SK-N-SH (cell line): ENCODE data around the gene CEP112. TPM values are rescaled to one million over a fixed set of nuclear protein-coding genes. Genes with fewer than 3 reads are reported as not detected.

Experiments used
- CTCF ChIA-PET: fragments of 300-600, 350-600 bp; formaldehyde crosslinking; extraction: SDS; loops from one replicate; lab custom pipeline; 2021; lab: Yijun Ruan, JAX
- POLR2A ChIA-PET: fragments of 350-600 bp; sonication (Branson Sonifier 250); formaldehyde crosslinking; extraction: SDS; loops from one replicate; lab custom pipeline; 2020; ENCODE audit warnings: antibody characterized with exemption, inconsistent platforms; lab: Yijun Ruan, JAX
- DNase-seq: peaks from one replicate; pipeline ENCODE4 v3.0.0; 2012
- H2AFZ ChIP-seq: fragments of 200-600 bp; sonication (generic); 2 replicates; pipeline ENCODE4 v1.8.1; 2016; ENCODE audit warnings: antibody characterized with exemption, mild to moderate bottlenecking, low read depth
- H3F3A ChIP-seq: fragments of 200-600 bp; sonication (generic); replicated peaks from 2 replicates; pipeline ENCODE3; 2016; ENCODE audit warnings: antibody characterized with exemption, mild to moderate bottlenecking; ENCODE audit not compliant: insufficient read depth
- H3K27ac ChIP-seq, 2 experiments: fragments of 200-500 bp in 1 of 2; fragments of 200-600 bp in 1 of 2; sonication (Bioruptor generic) in 1 of 2; sonication (generic), shearing (Covaris generic) in 1 of 2; 2 replicates each; pipeline versions ENCODE4 v1.5.1 to v1.6.1; 2014 to 2016; ENCODE audit warnings: low read depth in 2 of 2, inconsistent platforms in 1 of 2, low read length in 1 of 2, mild to moderate bottlenecking in 1 of 2, mixed read lengths in 1 of 2
- H3K27me3 ChIP-seq: fragments of 200-600 bp; sonication (generic), shearing (Covaris generic); 2 replicates; pipeline ENCODE4 v1.6.1; 2016; ENCODE audit warnings: mixed run types; ENCODE audit not compliant: insufficient read depth
- H3K36me3 ChIP-seq, 2 experiments: fragments of 200-500 bp in 1 of 2; fragments of 200-600 bp in 1 of 2; sonication (Bioruptor generic) in 1 of 2; sonication (generic) in 1 of 2; replicated peaks in 1 of 2; 2 replicates each; pipeline versions ENCODE3 to v1.5.1; 2014 to 2016; ENCODE audit warnings: low read length in 1 of 2, mild to moderate bottlenecking in 1 of 2; ENCODE audit not compliant: insufficient read depth in 2 of 2, control insufficient read depth in 1 of 2
- H3K4me1 ChIP-seq, 2 experiments: fragments of 200-500 bp in 1 of 2; fragments of 200-600 bp in 1 of 2; sonication (Bioruptor generic) in 1 of 2; sonication (generic), shearing (Covaris generic) in 1 of 2; 2 replicates each; pipeline versions ENCODE4 v1.5.1 to v1.6.1; 2014 to 2016; ENCODE audit warnings: low read depth in 1 of 2, low read length in 1 of 2, mixed run types in 1 of 2; ENCODE audit not compliant: insufficient read depth in 2 of 2, control insufficient read depth in 1 of 2
- H3K4me2 ChIP-seq: fragments of 200-600 bp; sonication (generic), shearing (Covaris generic); 2 replicates; pipeline ENCODE4 v1.6.1; 2017; ENCODE audit warnings: mixed run types
- H3K4me3 ChIP-seq, 2 experiments: fragments of 200-500 bp in 1 of 2; fragments of 200-600 bp in 1 of 2; sonication (Bioruptor generic) in 1 of 2; sonication (generic), shearing (Covaris generic) in 1 of 2; 2 replicates each; pipeline versions ENCODE4 v1.5.1 to v1.8.1; 2014 to 2016; ENCODE audit warnings: low read depth in 2 of 2, inconsistent platforms in 1 of 2, low read length in 1 of 2, mild to moderate bottlenecking in 1 of 2, mixed read lengths in 1 of 2, moderate library complexity in 1 of 2
- H3K79me2 ChIP-seq: fragments of 200-600 bp; sonication (generic); 2 replicates; pipeline ENCODE4 v1.8.1; 2017; ENCODE audit warnings: mild to moderate bottlenecking; ENCODE audit not compliant: insufficient read depth
- H3K9ac ChIP-seq: fragments of 200-600 bp; sonication (generic); 2 replicates; pipeline ENCODE4 v1.6.1; 2017; ENCODE audit warnings: mixed run types
- H3K9me2 ChIP-seq: fragments of 200-600 bp; sonication (generic); 2 replicates; pipeline ENCODE4 v1.6.1; 2017; ENCODE audit warnings: mixed run types
- H3K9me3 ChIP-seq: fragments of 200-600 bp; sonication (generic); 2 replicates; pipeline ENCODE4 v1.6.1; 2017; ENCODE audit warnings: mixed run types, mild to moderate bottlenecking, moderate library complexity
- H4K20me1 ChIP-seq: fragments of 200-600 bp; sonication (generic); 2 replicates; pipeline ENCODE4 v1.6.1; 2017; ENCODE audit warnings: mild to moderate bottlenecking, mixed run types; ENCODE audit not compliant: insufficient read depth
- CHD2 ChIP-seq: fragments of 150-350 bp; IDR thresholded peaks from 2 replicates; pipeline ENCODE4 v1.6.1; 2018; ENCODE audit warnings: low read length; ENCODE audit not compliant: partially characterized antibody
- ELF1 ChIP-seq: IDR thresholded peaks from 2 replicates; pipeline ENCODE4 v1.4.0; 2012
- EP300 ChIP-seq, 2 experiments: IDR thresholded peaks; 2 replicates each; pipeline versions ENCODE4 v1.4.0 to v1.6.1; 2012; ENCODE audit warnings: borderline replicate concordance in 1 of 2, low read depth in 1 of 2, low read length in 1 of 2
- GATA2 ChIP-seq: sonication (generic); formaldehyde crosslinking; IDR thresholded peaks from 2 replicates; pipeline ENCODE4 v1.5.0; 2020; ENCODE audit warnings: mild to moderate bottlenecking, missing genetic modification reagents
- JUND ChIP-seq: IDR thresholded peaks from 2 replicates; pipeline ENCODE4 v1.4.0; 2012
- MXI1 ChIP-seq: IDR thresholded peaks from 2 replicates; pipeline ENCODE4 v1.6.1; 2012; ENCODE audit warnings: mild to moderate bottlenecking, low read depth, low read length, improper control_type of control experiment
- NFIC ChIP-seq: IDR thresholded peaks from 2 replicates; pipeline ENCODE4 v1.4.0; 2012; ENCODE audit warnings: borderline replicate concordance
- POLR2AphosphoS5 ChIP-seq: IDR thresholded peaks from 2 replicates; pipeline ENCODE4 v1.6.1; 2012; ENCODE audit warnings: low read depth, low read length
- SMC3 ChIP-seq: IDR thresholded peaks from 2 replicates; pipeline ENCODE4 v1.6.1; 2012; ENCODE audit warnings: low read depth, low read length, improper control_type of control experiment
- YY1 ChIP-seq: IDR thresholded peaks from 2 replicates; pipeline ENCODE4 v1.4.0; 2012; ENCODE audit warnings: low read depth, mild to moderate bottlenecking
- WGBS: methylation state at CpG from one replicate; pipeline ENCODE4 v1.1.6; 2017; ENCODE audit warnings: low lambda C conversion rate; 5-methylcytosine and 5-hydroxymethylcytosine counted together
- polyA plus RNA-seq, 3 experiments: library from polyadenylated mRNA; depleted of rRNA; stranded (reverse); fragments of >200 nt; gene quantifications; 2 replicates each; pipeline ENCODE4 v1.2.3, GENCODE V29; 2012
- TF ChIP-seq, protein P1 (sequence below): fragments of 150-350 bp; IDR thresholded peaks from 2 replicates; pipeline ENCODE4 v1.6.1; 2017; ENCODE audit warnings: antibody characterized with exemption, low read length, low read depth, borderline replicate concordance
- TF ChIP-seq, protein P2 (sequence below): IDR thresholded peaks from 2 replicates; pipeline ENCODE4 v1.4.0; 2012; ENCODE audit warnings: low read depth, borderline replicate concordance
- TF ChIP-seq, protein P3 (sequence below): IDR thresholded peaks from 2 replicates; pipeline ENCODE4; 2012
- TF ChIP-seq, protein P4 (sequence below): IDR thresholded peaks from 2 replicates; pipeline ENCODE4 v1.4.0; 2012; ENCODE audit warnings: low read depth
- TF ChIP-seq, protein P5 (sequence below): fragments of 200-600 bp; sonication (generic); IDR thresholded peaks from 2 replicates; pipeline ENCODE4 v1.6.1; 2017; ENCODE audit warnings: antibody characterized with exemption, mild to moderate bottlenecking, moderate library complexity

The CEP112 gene
- polyA plus RNA-seq, 1 of the 3 experiments (the other 2 are of a cell fraction) = 7.9 TPM

DNA sequence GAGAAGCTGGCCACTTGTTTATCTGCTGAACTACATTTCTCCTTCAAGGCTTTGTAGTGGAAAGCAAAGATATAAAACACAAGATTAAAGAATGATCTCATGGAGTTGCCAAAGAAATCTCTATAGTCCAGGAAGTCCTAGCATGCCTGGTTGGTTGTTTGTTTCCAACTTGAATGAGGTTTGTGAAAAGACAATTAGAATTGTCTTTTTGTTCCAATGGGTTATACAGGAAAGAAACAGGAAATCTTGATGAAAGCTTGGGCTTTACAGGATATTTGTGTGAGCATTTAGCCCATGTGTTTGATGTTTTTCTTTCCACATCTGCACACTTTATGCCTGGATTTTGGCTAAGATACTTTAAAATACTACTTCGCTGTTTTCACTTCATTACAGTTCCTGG is 273.4 kb downstream of the CEP112 start:
- no peaks in the 10 kb centered on the region for H3K27me3 ChIP-seq
- no peaks in the 10 kb centered on the region for H3K9me2 ChIP-seq
- no peak overlapping the region for H2AFZ ChIP-seq
- no peak overlapping the region for H3K9ac ChIP-seq
- no peak for DNase-seq
- H3K4me2 ChIP-seq = no peak overlapping the region
- 100% methylated on average over 1 of the region's 1 CpG for WGBS
- H3K79me2 ChIP-seq = no peaks in the 10 kb centered on the region
- no peaks in the 10 kb centered on the region for H4K20me1 ChIP-seq
- H3K4me1 ChIP-seq = no peaks in the 10 kb centered on the region; a peak in 1 of 4 replicates
- H3K9me3 ChIP-seq = no peaks in the 10 kb centered on the region
- H3F3A ChIP-seq = no peaks in the 10 kb centered on the region
- H3K36me3 ChIP-seq = no peaks in the 10 kb centered on the region
- ChIA-PET CTCF (interaction anchor here (1.5 kb wide), 1 partner anchor 687 kb away, joined by 3 read pairs; no protein-coding TSS in a partner anchor), POLR2A (no interaction called here)
- H3K4me3 ChIP-seq = no peak overlapping the region
- no peak overlapping the region for H3K27ac ChIP-seq
- TF ChIP-seq, protein P1, sequence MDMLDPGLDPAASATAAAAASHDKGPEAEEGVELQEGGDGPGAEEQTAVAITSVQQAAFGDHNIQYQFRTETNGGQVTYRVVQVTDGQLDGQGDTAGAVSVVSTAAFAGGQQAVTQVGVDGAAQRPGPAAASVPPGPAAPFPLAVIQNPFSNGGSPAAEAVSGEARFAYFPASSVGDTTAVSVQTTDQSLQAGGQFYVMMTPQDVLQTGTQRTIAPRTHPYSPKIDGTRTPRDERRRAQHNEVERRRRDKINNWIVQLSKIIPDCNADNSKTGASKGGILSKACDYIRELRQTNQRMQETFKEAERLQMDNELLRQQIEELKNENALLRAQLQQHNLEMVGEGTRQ = no peak
- TF ChIP-seq CHD2 (no peak), SMC3 (no peak)
- TF ChIP-seq, protein P2, sequence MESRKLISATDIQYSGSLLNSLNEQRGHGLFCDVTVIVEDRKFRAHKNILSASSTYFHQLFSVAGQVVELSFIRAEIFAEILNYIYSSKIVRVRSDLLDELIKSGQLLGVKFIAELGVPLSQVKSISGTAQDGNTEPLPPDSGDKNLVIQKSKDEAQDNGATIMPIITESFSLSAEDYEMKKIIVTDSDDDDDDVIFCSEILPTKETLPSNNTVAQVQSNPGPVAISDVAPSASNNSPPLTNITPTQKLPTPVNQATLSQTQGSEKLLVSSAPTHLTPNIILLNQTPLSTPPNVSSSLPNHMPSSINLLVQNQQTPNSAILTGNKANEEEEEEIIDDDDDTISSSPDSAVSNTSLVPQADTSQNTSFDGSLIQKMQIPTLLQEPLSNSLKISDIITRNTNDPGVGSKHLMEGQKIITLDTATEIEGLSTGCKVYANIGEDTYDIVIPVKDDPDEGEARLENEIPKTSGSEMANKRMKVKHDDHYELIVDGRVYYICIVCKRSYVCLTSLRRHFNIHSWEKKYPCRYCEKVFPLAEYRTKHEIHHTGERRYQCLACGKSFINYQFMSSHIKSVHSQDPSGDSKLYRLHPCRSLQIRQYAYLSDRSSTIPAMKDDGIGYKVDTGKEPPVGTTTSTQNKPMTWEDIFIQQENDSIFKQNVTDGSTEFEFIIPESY = no peak

DNA sequence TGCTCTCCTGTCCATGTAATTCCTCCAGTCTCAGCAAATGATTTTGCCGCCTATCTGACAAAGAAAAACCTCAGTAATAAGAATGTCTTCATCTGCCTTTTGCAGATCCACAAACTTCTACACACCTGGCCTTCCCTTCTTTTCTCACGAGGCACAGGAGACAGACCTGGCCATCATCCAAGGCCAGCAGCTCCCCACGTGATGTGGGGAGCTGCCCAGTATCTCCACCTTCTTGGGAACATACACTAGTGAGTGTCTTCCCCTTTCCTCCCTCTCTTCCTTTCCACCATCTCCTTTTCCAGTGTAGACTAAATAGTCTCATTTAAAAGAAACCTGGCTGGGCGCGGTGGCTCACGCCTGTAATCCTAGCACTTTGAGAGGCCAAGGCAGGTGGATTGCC is 274.4 kb downstream of the CEP112 start:
- TF ChIP-seq ELF1 = no peak
- TF ChIP-seq YY1 = no peak
- TF ChIP-seq GATA2 (CRISPR knock-in tag) = no peak
- TF ChIP-seq, protein P3, sequence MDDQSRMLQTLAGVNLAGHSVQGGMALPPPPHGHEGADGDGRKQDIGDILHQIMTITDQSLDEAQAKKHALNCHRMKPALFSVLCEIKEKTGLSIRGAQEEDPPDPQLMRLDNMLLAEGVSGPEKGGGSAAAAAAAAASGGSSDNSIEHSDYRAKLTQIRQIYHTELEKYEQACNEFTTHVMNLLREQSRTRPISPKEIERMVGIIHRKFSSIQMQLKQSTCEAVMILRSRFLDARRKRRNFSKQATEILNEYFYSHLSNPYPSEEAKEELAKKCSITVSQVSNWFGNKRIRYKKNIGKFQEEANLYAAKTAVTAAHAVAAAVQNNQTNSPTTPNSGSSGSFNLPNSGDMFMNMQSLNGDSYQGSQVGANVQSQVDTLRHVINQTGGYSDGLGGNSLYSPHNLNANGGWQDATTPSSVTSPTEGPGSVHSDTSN = no peak
- TF ChIP-seq MXI1 = no peak
- no peak for TF ChIP-seq NFIC
- TF ChIP-seq, protein P2 = no peak
- TF ChIP-seq, protein P4, sequence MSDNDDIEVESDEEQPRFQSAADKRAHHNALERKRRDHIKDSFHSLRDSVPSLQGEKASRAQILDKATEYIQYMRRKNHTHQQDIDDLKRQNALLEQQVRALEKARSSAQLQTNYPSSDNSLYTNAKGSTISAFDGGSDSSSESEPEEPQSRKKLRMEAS = no peak
- no peak for TF ChIP-seq JUND
- no peak for TF ChIP-seq EP300 (IDR thresholded peaks at IDR 0.05; ENCODE audit: borderline replicate concordance in 1 of 2, low read depth in 1 of 2, low read length in 1 of 2)
- no peak for TF ChIP-seq POLR2AphosphoS5
- TF ChIP-seq, protein P5, sequence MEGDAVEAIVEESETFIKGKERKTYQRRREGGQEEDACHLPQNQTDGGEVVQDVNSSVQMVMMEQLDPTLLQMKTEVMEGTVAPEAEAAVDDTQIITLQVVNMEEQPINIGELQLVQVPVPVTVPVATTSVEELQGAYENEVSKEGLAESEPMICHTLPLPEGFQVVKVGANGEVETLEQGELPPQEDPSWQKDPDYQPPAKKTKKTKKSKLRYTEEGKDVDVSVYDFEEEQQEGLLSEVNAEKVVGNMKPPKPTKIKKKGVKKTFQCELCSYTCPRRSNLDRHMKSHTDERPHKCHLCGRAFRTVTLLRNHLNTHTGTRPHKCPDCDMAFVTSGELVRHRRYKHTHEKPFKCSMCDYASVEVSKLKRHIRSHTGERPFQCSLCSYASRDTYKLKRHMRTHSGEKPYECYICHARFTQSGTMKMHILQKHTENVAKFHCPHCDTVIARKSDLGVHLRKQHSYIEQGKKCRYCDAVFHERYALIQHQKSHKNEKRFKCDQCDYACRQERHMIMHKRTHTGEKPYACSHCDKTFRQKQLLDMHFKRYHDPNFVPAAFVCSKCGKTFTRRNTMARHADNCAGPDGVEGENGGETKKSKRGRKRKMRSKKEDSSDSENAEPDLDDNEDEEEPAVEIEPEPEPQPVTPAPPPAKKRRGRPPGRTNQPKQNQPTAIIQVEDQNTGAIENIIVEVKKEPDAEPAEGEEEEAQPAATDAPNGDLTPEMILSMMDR = no peak
- Histone ChIP-seq H3K4me2 (no peak overlapping the region), H3K27me3 (no peaks in the 10 kb centered on the region), H3K9me3 (no peaks in the 10 kb centered on the region), H3K4me3 (no peak overlapping the region), H3K9ac (no peak overlapping the region), H3F3A (no peaks in the 10 kb centered on the region), H2AFZ (no peak overlapping the region), H3K79me2 (no peaks in the 10 kb centered on the region), H3K4me1 (no peaks in the 10 kb centered on the region; a peak in 1 of 4 replicates), H3K36me3 (no peaks in the 10 kb centered on the region), H3K27ac (no peak overlapping the region), H3K9me2 (no peaks in the 10 kb centered on the region), H4K20me1 (no peaks in the 10 kb centered on the region)
- CTCF ChIA-PET = no interaction called here
- whole genome bisulfite sequencing = 93% methylated on average over 6 of the region's 6 CpGs
- DNase-seq = no peak
- POLR2A ChIA-PET = no interaction called here
